SW 1271 (cell line): ENCODE data around the gene SBDS.

Source experiments
- DNase-seq, 2 experiments: peaks; one replicate each; lab custom pipeline; 2025; lab: John Stamatoyannopoulos, UW

Gene SBDS

DNA sequence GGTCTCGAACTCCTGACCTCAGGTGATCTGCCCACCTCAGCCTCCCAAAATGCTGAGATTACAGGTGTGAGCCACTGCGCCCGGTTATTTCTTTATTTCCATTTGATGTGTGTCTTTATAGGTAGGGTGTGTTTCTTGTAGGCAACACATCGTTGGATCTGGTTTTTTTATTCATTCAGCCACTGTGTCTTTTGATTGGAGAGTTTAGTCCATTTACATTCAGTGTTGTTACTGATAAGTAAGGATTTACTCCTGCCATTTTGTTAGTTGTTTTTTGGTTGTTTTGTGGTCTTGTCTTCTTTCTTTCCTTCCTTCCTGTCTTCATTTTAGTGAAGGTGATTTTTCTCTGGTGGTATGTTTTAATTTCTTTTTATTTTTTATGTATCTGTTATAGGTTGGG is 57.4 kb downstream of the SBDS start:
- no peak for DNase-seq
